ENCODE data around the gene LIME1. TPM values are rescaled to one million over a fixed set of nuclear protein-coding genes. Genes with fewer than 3 reads are reported as not detected.

LIME1 gene
- total RNA-seq, 1 donor from 2014 or later = 32.4 TPM

GRCh38 chr20:63734946-63735858 lies 1.3 kb upstream of the LIME1 start:
- Histone ChIP-seq H3K4me1 (peaks cover 34% of the 10 kb centered on the region), H3K27me3 (no peaks in the 10 kb centered on the region), H3K9me3 (no peaks in the 10 kb centered on the region), H3K27ac (no peak overlapping the region), H3K4me3 (no peak overlapping the region), H3K36me3 (peaks cover 0 to 30% of the 10 kb centered on the region in 2 donors)
- DNase-seq (ENCODE audit: extremely low spot score in 2 of 2) = no peak
- intact Hi-C loops (cut with DNase I) = no loop called here
- TF ChIP-seq POLR2A (IDR thresholded peaks at IDR 0.05) (no peak), POLR2AphosphoS5 (IDR thresholded peaks at IDR 0.05; ENCODE audit: insufficient read depth in 1 of 2, low read depth in 1 of 2) (no peak), CTCF (IDR thresholded peaks at IDR 0.05) (no peak)

GRCh38 chr20:63736893-63737694 lies 630 bp downstream of the LIME1 start:
- Histone ChIP-seq H3K27ac (no peak overlapping the region), H3K27me3 (no peaks in the 10 kb centered on the region), H3K9me3 (no peaks in the 10 kb centered on the region), H3K4me1 (peaks cover 46% of the 10 kb centered on the region), H3K4me3 (peak overlapping the region; percentile 29 to 37), H3K36me3 (peaks cover 0 to 32% of the 10 kb centered on the region in 2 donors)
- DNase-seq (ENCODE audit: extremely low spot score in 2 of 2) = no peak
- intact Hi-C loops (cut with DNase I) = no loop called here
- TF ChIP-seq POLR2AphosphoS5 (IDR thresholded peaks at IDR 0.05; ENCODE audit: insufficient read depth in 1 of 2, low read depth in 1 of 2) = no peak

- DNase-seq (ENCODE audit: extremely low spot score in 2 of 2) = no peak
- intact Hi-C loops (cut with DNase I) = no loop called here
- no peaks in the 10 kb centered on the region for H3K27me3 ChIP-seq
- TF ChIP-seq CTCF (IDR thresholded peaks at IDR 0.05) (no peak), POLR2AphosphoS5 (IDR thresholded peaks at IDR 0.05; ENCODE audit: insufficient read depth in 1 of 2, low read depth in 1 of 2) (no peak), POLR2A (IDR thresholded peaks at IDR 0.05) (no peak)
- H3K27ac ChIP-seq = no peak overlapping the region
- peak overlapping the region; percentile 29 to 37 for H3K4me3 ChIP-seq
- peaks cover 0 to 38% of the 10 kb centered on the region in 2 donors for H3K36me3 ChIP-seq
- no peaks in the 10 kb centered on the region for H3K9me3 ChIP-seq
- H3K4me1 ChIP-seq = peaks cover 50% of the 10 kb centered on the region
These were observed 1.2 kb downstream of the LIME1 start for GRCh38 chr20:63737695-63737944.

GRCh38 chr20:63737945-63738686 lies 1.7 kb downstream of the LIME1 start:
- Histone ChIP-seq H3K4me3 (peak overlapping the region; percentile 29 to 37), H3K27me3 (no peaks in the 10 kb centered on the region), H3K36me3 (peaks cover 0 to 41% of the 10 kb centered on the region in 2 donors), H3K27ac (peak overlapping the region; percentile 90), H3K4me1 (peaks cover 50% of the 10 kb centered on the region), H3K9me3 (no peaks in the 10 kb centered on the region)
- no peak for TF ChIP-seq POLR2AphosphoS5 (IDR thresholded peaks at IDR 0.05; ENCODE audit: insufficient read depth in 1 of 2, low read depth in 1 of 2)
- no peak for TF ChIP-seq POLR2A (IDR thresholded peaks at IDR 0.05)
- no peak for DNase-seq (ENCODE audit: extremely low spot score in 2 of 2)
- intact Hi-C loops (cut with DNase I) = no loop called here

- no peaks in the 10 kb centered on the region for H3K9me3 ChIP-seq
- DNase-seq (ENCODE audit: extremely low spot score in 2 of 2) = no peak
- TF ChIP-seq POLR2AphosphoS5 (IDR thresholded peaks at IDR 0.05; ENCODE audit: insufficient read depth in 1 of 2, low read depth in 1 of 2) = no peak
- TF ChIP-seq CTCF (IDR thresholded peaks at IDR 0.05) = no peak
- TF ChIP-seq POLR2A (IDR thresholded peaks at IDR 0.05) = no peak
- intact Hi-C loops (cut with DNase I) = no loop called here
- H3K4me3 ChIP-seq = peak overlapping the region; percentile 55 to 56
- peak overlapping the region; percentile 90 for H3K27ac ChIP-seq
- H3K36me3 ChIP-seq = peaks cover 0 to 41% of the 10 kb centered on the region in 2 donors
- H3K27me3 ChIP-seq = no peaks in the 10 kb centered on the region
- peaks cover 50% of the 10 kb centered on the region for H3K4me1 ChIP-seq
These were observed 2.2 kb downstream of the LIME1 start for GRCh38 chr20:63738687-63739129.

Data from vagina (tissue), 2 donors.